Esophagus squamous epithelium (tissue), 4 donors: ENCODE results near the gene RNF123.

Experiments
- CTCF ChIP-seq, 6 experiments: fragments of 450-650 bp in 4 of 6; fragments of 200-600 bp in 2 of 6; sonication (generic) in 2 of 6; IDR thresholded peaks; one replicate each; pipeline ENCODE4 v1.5.1; 2016 to 2019; ENCODE audit warnings: antibody characterized with exemption in 6 of 6, mild to moderate bottlenecking in 4 of 6, moderate library complexity in 4 of 6
- POLR2A ChIP-seq, 4 donors: fragments of 450-650 bp; IDR thresholded peaks; one replicate each; pipeline ENCODE4 v1.6.1; 2017; ENCODE audit warnings: antibody characterized with exemption in 4 of 4, mild to moderate bottlenecking in 4 of 4, moderate library complexity in 3 of 4

- TF ChIP-seq CTCF (IDR thresholded peaks at IDR 0.05) (no peak), POLR2A (IDR thresholded peaks at IDR 0.05) (no peak)
Measured at GRCh38 chr3:49712166-49712565, 22.8 kb downstream of the RNF123 start.
